Measurements from ENCODE around the gene TREML4.

TREML4 gene

GRCh38 chr6:41204156-41204555 is 24.0 kb upstream of the TREML4 start:
- TF ChIP-seq CTCF (IDR thresholded peaks at IDR 0.05; ENCODE audit: insufficient read depth, low read depth, low read length, missing control alignments) = no peak
- H3K4me3 ChIP-seq (ENCODE audit: low read length) = no peak overlapping the region
- DNase-seq (ENCODE audit: low read depth) = no peak

- no peak for TF ChIP-seq CTCF (IDR thresholded peaks at IDR 0.05; ENCODE audit: insufficient read depth, low read depth, low read length, missing control alignments)
Observed at GRCh38 chr6:41208439-41209106, 19.6 kb upstream of the TREML4 start.

GRCh38 chr6:41209547-41210320 is 18.4 kb upstream of the TREML4 start:
- TF ChIP-seq CTCF (IDR thresholded peaks at IDR 0.05; ENCODE audit: insufficient read depth, low read depth, low read length, missing control alignments) = no peak
- H3K4me3 ChIP-seq (ENCODE audit: low read length) = no peak overlapping the region
- DNase-seq (ENCODE audit: low read depth) = no peak

More at GRCh38 chr6:41208439-41209106, 19.6 kb upstream of the TREML4 start:
- no peak for DNase-seq (ENCODE audit: low read depth)
- H3K4me3 ChIP-seq (ENCODE audit: low read length) = no peak overlapping the region

GRCh38 chr6:41214559-41215238 is 13.4 kb upstream of the TREML4 start:
- no peak for TF ChIP-seq CTCF (IDR thresholded peaks at IDR 0.05; ENCODE audit: insufficient read depth, low read depth, low read length, missing control alignments)
- no peak overlapping the region for H3K4me3 ChIP-seq (ENCODE audit: low read length)
- DNase-seq (ENCODE audit: low read depth) = no peak

GRCh38 chr6:41215777-41216176 is 12.4 kb upstream of the TREML4 start:
- TF ChIP-seq CTCF (IDR thresholded peaks at IDR 0.05; ENCODE audit: insufficient read depth, low read depth, low read length, missing control alignments) = no peak
- H3K4me3 ChIP-seq (ENCODE audit: low read length) = no peak overlapping the region
- no peak for DNase-seq (ENCODE audit: low read depth)

- no peak for DNase-seq (ENCODE audit: low read depth)
- no peak for TF ChIP-seq CTCF (IDR thresholded peaks at IDR 0.05; ENCODE audit: insufficient read depth, low read depth, low read length, missing control alignments)
- no peak overlapping the region for H3K4me3 ChIP-seq (ENCODE audit: low read length)
Observed at GRCh38 chr6:41216616-41217015, 11.5 kb upstream of the TREML4 start.

Data from epithelial cell of esophagus (primary cell).